ENCODE data around the gene CEACAM3.
A peak's percentile ranks its signal among the peaks of the same experiment; 100 is the strongest.

The CEACAM3 gene

DNA sequence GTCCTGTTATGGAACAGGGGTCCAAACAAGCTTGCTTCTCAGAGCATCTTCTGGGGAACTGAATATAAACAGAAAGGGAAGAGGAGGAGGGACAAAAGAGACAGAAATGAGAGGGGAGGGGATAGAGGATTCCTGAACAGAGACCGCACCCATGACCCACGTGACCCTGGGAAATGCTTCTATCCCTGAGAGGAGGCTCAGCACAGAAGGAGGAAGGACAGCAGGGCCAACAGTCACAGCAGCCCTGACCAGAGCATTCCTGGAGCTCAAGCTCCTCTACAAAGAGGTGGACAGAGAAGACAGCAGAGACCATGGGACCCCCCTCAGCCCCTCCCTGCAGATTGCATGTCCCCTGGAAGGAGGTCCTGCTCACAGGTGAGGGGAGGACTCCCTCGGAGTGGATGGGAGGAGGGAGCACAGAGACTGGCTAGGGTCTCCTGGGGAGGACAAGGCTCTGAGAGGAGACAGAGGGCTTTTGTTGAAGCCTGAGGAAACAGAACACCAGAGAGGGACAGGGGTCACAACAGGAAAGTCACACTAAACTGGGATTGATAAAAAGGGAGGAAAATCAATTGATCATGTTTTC is 41.0 kb upstream of the CEACAM3 start, which contains the start of gene CEACAM6:
Gene CEACAM6, plus strand, starts transcription at position 203 of the 586 bp plus-strand sequence. Its CDS starts 109 bp downstream, at position 312.
- TF ChIP-seq CEBPB (IDR thresholded peaks at IDR 0.05) (no peak), USF1 (IDR thresholded peaks at IDR 0.05) (peak; percentile 53; the same call in 1 of the 2 replicates), TEAD4 (IDR thresholded peaks at IDR 0.05) (no peak), EGR1 (IDR thresholded peaks at IDR 0.05) (no peak), TAF1 (IDR thresholded peaks at IDR 0.05; ENCODE audit: low read depth) (no peak), RAD21 (IDR thresholded peaks at IDR 0.05; ENCODE audit: low read depth) (no peak), TCF12 (IDR thresholded peaks at IDR 0.05; ENCODE audit: low read depth) (no peak)
- TF ChIP-seq, protein P1, sequence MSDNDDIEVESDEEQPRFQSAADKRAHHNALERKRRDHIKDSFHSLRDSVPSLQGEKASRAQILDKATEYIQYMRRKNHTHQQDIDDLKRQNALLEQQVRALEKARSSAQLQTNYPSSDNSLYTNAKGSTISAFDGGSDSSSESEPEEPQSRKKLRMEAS (IDR thresholded peaks at IDR 0.05), result no peak

DNA sequence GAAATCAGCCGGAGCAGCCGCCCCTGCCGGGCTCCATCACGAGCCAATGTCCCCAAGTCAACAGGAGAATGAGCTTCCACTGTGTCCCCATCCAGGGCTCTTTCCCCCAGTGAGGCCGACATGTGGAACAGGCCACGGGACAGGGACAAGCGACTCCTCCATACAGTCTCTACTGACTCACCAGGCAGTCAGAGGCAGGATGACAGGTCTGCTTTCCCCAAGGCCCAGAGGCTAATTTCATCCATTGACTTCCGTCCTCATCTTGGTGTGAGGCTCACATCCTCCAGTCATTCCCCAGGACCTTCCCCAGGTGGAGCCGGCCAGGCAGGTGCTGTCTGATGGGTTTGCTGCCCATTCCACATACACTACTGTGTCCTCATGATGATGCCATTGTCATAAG is 37.5 kb upstream of the CEACAM3 start:
- TF ChIP-seq CREB1 (IDR thresholded peaks at IDR 0.05; ENCODE audit: low read depth) (no peak), REST (IDR thresholded peaks at IDR 0.05; ENCODE audit: low read depth) (no peak), CEBPB (IDR thresholded peaks at IDR 0.05) (no peak), EP300 (IDR thresholded peaks at IDR 0.05; ENCODE audit: borderline replicate concordance) (no peak), EGR1 (IDR thresholded peaks at IDR 0.05) (no peak), USF1 (IDR thresholded peaks at IDR 0.05) (no peak), TAF1 (IDR thresholded peaks at IDR 0.05; ENCODE audit: low read depth) (no peak)
- TF ChIP-seq, protein P1 (IDR thresholded peaks at IDR 0.05), result no peak

DNA sequence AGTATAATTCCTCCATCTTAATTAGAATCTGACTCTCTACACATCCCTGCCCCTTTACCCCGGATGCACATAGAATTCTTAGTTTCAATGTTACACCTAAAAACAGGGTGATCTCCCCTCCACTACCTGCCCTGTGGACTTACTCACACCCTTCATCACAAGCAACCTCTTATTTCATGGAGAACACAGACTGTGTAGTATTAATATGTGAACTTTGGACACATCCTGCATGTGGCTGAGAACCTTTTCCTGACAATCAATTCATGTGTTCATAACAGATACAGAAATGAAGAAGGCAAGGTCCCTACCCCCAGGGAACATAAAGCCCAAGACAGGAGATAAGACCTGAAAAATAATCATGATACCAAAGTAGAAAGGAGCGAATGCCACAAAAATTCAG is 29.3 kb upstream of the CEACAM3 start:
- TF ChIP-seq NFIC (IDR thresholded peaks at IDR 0.05), result no peak
- TF ChIP-seq CREB1 (IDR thresholded peaks at IDR 0.05; ENCODE audit: low read depth), result no peak
- no peak for TF ChIP-seq USF1 (IDR thresholded peaks at IDR 0.05)
- no peak for TF ChIP-seq TAF1 (IDR thresholded peaks at IDR 0.05; ENCODE audit: low read depth)
- no peak for TF ChIP-seq EP300 (IDR thresholded peaks at IDR 0.05; ENCODE audit: borderline replicate concordance)
- TF ChIP-seq REST (IDR thresholded peaks at IDR 0.05; ENCODE audit: low read depth), result no peak
- no peak for TF ChIP-seq EGR1 (IDR thresholded peaks at IDR 0.05)
- no peak for TF ChIP-seq TCF12 (IDR thresholded peaks at IDR 0.05; ENCODE audit: low read depth)
- TF ChIP-seq YY1 (IDR thresholded peaks at IDR 0.05; ENCODE audit: low read depth), result no peak
- no peak for TF ChIP-seq CEBPB (IDR thresholded peaks at IDR 0.05)
- TF ChIP-seq, protein P1 (IDR thresholded peaks at IDR 0.05), result no peak
- no peak for TF ChIP-seq RAD21 (IDR thresholded peaks at IDR 0.05; ENCODE audit: low read depth)
- TF ChIP-seq ZBTB7A (IDR thresholded peaks at IDR 0.05; ENCODE audit: low read depth), result no peak
- TF ChIP-seq FOXM1 (IDR thresholded peaks at IDR 0.05; ENCODE audit: borderline replicate concordance, low read depth), result no peak
- TF ChIP-seq TEAD4 (IDR thresholded peaks at IDR 0.05), result no peak

- TF ChIP-seq USF1 (IDR thresholded peaks at IDR 0.05) (no peak), EGR1 (IDR thresholded peaks at IDR 0.05) (no peak), TCF12 (IDR thresholded peaks at IDR 0.05; ENCODE audit: low read depth) (no peak), REST (IDR thresholded peaks at IDR 0.05; ENCODE audit: low read depth) (no peak), CREB1 (IDR thresholded peaks at IDR 0.05; ENCODE audit: low read depth) (no peak), TAF1 (IDR thresholded peaks at IDR 0.05; ENCODE audit: low read depth) (no peak), TEAD4 (IDR thresholded peaks at IDR 0.05) (no peak), FOXM1 (IDR thresholded peaks at IDR 0.05; ENCODE audit: borderline replicate concordance, low read depth) (no peak)
Measured at GRCh38 chr19:41769608-41770007, 26.8 kb upstream of the CEACAM3 start.

All from Ishikawa (cell line).